Liver (tissue), 3 donors: ENCODE results near the gene SIDT2.

Experiments
- ATF3 ChIP-seq: IDR thresholded peaks from 2 replicates; pipeline ENCODE4 v1.6.1; 2016; ENCODE audit warnings: antibody characterized with exemption
- CTCF ChIP-seq: fragments of 150-350 bp; IDR thresholded peaks from 2 replicates; pipeline ENCODE4 v1.5.1; 2017; ENCODE audit warnings: improper control_type of control experiment, low read depth, low read length; ENCODE audit not compliant: missing input control
- EGR1 ChIP-seq, 2 donors: IDR thresholded peaks; 2 replicates each; pipeline ENCODE4 v1.6.1; 2016 to 2018; ENCODE audit warnings: antibody characterized with exemption in 2 of 2, low read depth in 2 of 2
- YY1 ChIP-seq: IDR thresholded peaks from 2 replicates; pipeline ENCODE4 v1.6.1; 2016; ENCODE audit warnings: antibody characterized with exemption, mild to moderate bottlenecking
- donor health status: healthy.
- donor health status: healthy.

GRCh38 chr11:117144477-117145392 lies 33.8 kb upstream of the SIDT2 start:
- no peak for TF ChIP-seq CTCF
- TF ChIP-seq ATF3: peak; percentile 72
- no peak for TF ChIP-seq EGR1 (IDR thresholded peaks at IDR 0.05; ENCODE audit: low read depth in 2 of 2)
- no peak for TF ChIP-seq YY1
